D721Med (cell line): ENCODE results near the gene MYL11.

Source experiments
- DNase-seq: peaks from one replicate; pipeline ENCODE4 v3.0.0; 2011; ENCODE audit warnings: low spot score; ENCODE audit not compliant: insufficient read length
- FAIRE-seq: peaks from 2 replicates; lab custom pipeline; 2011; peaks lifted over from hg19 to GRCh38; lab: Jason Lieb, UNC
- TF ChIP-seq, protein P1 (sequence below): IDR thresholded peaks from 2 replicates; pipeline ENCODE4 v1.5.1; 2012; ENCODE audit warnings: mild to moderate bottlenecking, control low read depth; ENCODE audit not compliant: insufficient read depth; ENCODE audit errors: missing control alignments

The MYL11 gene

DNA sequence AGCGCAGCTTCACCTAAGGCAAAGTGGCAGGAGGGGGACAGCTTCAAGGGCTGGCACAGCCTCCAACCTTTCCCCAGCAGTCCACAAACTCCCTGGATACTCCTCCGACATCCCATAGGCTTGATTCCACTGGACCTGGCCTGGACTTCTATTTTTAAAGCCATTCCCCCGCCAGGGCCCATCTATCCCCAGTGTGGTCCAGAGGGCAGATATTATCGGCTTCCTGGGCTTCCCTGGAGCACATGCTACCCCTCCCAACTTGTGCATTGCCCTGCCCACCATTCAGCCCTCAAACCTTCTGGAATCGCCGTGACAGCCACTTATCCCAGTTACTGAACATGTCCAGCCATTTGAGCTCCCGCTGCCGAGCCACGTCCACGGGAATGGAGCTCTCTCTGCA lies 9.4 kb upstream of the MYL11 start:
- DNase-seq (no peak), FAIRE-seq (no peak)
- TF ChIP-seq, protein P1, sequence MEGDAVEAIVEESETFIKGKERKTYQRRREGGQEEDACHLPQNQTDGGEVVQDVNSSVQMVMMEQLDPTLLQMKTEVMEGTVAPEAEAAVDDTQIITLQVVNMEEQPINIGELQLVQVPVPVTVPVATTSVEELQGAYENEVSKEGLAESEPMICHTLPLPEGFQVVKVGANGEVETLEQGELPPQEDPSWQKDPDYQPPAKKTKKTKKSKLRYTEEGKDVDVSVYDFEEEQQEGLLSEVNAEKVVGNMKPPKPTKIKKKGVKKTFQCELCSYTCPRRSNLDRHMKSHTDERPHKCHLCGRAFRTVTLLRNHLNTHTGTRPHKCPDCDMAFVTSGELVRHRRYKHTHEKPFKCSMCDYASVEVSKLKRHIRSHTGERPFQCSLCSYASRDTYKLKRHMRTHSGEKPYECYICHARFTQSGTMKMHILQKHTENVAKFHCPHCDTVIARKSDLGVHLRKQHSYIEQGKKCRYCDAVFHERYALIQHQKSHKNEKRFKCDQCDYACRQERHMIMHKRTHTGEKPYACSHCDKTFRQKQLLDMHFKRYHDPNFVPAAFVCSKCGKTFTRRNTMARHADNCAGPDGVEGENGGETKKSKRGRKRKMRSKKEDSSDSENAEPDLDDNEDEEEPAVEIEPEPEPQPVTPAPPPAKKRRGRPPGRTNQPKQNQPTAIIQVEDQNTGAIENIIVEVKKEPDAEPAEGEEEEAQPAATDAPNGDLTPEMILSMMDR: no peak

DNA sequence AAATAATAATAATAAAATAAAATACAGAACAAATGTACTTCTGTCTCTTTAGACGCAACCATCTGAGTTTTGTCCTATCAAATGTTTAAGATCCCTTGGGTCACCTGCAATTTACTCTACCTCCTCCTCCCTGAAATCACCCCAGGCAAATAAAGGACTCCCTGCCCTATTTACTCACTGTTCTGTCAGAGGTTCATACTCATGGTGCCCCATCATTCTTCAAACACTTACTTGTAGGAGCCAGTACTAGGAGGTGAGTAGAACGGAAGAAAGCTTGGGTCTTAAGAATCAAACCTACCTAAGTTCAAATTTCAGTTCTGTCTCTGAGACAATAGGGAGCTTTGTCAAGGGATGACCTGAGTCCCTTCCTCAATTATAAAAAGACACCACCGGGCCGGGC lies 8.1 kb upstream of the MYL11 start:
- TF ChIP-seq, protein P1: no peak
- FAIRE-seq: no peak
- no peak for DNase-seq

DNA sequence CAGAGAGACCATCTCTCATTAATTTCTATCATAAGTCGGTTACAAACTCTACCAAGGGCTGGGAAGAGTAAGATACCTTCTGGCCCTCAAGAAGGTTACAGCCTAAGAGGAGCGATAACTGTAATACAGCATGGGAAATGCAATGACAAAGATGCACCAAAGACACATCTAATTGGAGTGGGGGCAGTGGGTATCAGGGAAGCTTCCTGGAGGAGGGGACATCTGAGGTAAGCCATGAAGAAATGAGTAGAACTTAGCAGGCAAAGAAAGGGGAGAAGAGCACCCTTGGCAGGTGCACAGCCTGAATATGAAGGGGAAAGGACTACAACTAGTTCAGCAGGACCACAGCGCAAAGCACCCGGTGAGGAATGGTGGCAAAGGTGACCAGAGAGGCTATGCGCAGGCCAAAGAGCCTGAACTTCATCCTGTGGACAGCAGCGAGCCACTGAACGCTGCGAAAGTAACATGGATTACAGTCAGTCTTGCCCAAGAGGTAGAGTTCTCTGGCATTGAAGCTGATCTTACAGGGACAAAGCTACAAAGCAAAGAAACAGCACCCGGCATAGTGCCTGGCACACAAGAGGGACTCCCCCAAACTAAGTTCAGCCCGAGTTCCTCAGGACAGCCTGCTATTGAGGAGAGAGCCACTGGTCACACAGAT lies 7.1 kb upstream of the MYL11 start:
- DNase-seq (no peak), FAIRE-seq (no peak)
- TF ChIP-seq, protein P1: no peak

DNA sequence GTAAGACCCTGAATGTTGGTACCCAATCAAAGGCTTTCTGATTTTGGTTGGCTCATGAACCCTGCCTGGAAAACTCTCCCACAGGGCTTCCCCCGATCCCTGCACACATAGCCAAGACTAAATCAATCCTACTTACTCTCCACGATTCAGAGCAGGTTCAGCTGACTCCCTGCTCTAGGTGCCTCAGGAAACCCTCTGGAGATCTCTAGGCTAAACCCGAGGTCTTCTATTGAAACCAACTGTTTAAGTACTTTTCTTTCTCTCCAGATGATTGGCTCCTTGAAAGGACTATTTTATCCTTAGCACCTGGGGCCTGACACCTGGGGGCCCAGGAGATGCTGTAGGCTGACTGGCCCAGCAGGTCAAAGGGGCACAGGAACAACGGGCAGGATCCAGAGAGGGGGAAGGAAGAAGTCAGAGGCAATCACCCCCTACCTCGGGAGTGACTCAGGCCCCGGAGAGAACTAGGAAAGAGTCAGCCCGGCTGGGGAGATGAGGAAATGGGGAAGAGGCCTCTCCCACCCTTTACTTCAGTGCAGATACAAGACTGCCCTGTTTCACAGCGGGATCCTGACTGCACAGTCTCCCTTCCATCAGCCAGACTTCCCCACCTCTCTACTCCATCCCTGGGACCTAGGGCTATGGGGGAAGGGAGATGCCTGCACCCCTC lies 6.3 kb upstream of the MYL11 start:
- DNase-seq (no peak), FAIRE-seq (no peak)
- TF ChIP-seq, protein P1: no peak

DNA sequence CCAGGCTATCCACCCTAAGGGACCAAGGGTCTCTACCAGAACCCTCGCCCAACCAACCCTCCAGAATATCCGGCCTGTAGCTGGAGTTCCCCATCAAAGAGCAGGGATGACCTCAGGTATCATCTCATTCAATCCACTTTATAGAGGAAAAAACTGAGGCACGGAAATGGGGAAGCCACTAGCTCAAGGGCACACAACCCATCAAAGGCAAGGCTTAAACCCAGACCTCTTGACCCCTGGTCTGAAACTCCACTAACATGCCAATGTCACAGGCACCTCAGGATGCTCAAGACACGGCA lies 5.9 kb upstream of the MYL11 start:
- TF ChIP-seq, protein P1: no peak
- DNase-seq (no peak), FAIRE-seq (no peak)

DNA sequence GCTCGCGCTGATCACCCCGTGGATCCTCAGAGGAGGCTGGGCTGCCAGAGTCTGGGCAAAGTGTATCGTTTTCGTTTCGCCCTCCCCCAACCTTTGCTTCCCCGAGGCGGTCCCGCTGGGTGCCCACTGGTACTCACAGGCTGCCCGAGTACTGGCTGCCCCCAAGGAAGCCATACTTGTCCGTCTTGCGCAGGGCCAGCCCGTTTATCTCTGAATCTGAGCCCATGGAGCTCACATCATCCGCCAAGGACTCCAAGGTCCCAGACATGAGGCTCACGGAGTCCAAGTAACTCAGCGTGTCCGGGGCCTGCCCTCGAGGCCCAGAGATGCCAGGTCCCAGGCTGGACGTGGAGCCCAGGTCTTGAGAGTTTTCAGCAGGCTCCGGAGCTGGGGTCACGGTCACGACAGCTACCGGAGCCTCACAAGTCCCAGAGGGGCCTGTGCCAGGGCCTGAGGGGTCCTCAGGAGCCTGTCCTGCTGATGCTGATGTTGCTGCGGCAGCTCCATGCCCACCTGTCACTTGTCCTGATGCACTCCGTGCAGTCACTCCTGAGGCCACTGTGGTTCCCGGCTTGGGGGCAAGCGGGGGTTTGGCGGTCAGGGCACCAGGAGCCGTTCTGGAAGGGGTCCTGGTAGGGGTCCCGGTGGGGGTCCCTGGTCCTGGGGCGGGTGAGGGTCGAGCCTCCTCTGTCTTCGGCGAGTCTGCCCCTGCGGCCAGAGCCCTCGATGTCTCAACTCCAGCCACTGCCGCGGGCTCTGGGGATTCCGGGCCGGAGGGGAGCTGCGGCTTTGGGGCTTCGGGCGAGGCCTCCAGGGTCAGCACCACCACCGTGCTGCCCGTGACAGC lies 5.3 kb upstream of the MYL11 start:
- no peak for FAIRE-seq
- TF ChIP-seq, protein P1: no peak
- no peak for DNase-seq
